ENCODE results near the gene LPCAT3. TPM values are rescaled to one million over a fixed set of nuclear protein-coding genes. Genes with fewer than 3 reads are reported as not detected.

The LPCAT3 gene
- total RNA-seq, 1 donor from 2014 or later: 7.9 TPM

DNA sequence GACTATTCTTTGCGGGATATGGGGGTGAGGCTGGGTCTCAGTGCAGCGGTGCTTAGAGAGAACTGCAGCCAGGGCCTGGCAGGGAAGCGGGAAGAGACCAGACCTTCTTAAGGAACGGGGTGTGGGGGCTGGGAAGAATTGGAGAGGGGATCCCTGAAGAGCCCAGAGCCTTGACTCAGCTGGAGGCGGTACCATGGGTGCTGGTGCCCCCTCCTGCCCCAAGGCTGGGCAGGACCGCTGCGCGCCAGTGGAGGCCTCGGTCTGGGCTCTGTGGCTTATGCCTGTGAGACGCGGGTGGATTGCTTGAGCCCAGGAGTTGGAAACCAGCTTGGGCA is 76.0 kb downstream of the LPCAT3 start:
- no peak for DNase-seq (ENCODE audit: low read depth)
- no peaks in the 10 kb centered on the region for H3K27me3 ChIP-seq (ENCODE audit: control insufficient read depth, insufficient read depth, low read length)
- no peak overlapping the region for H3K4me3 ChIP-seq (ENCODE audit: low read depth, low read length)
- peaks cover 11% of the 10 kb centered on the region for H3K36me3 ChIP-seq (ENCODE audit: control insufficient read depth, insufficient read depth, low read length)
- FAIRE-seq: no peak
- TF ChIP-seq, protein P1, sequence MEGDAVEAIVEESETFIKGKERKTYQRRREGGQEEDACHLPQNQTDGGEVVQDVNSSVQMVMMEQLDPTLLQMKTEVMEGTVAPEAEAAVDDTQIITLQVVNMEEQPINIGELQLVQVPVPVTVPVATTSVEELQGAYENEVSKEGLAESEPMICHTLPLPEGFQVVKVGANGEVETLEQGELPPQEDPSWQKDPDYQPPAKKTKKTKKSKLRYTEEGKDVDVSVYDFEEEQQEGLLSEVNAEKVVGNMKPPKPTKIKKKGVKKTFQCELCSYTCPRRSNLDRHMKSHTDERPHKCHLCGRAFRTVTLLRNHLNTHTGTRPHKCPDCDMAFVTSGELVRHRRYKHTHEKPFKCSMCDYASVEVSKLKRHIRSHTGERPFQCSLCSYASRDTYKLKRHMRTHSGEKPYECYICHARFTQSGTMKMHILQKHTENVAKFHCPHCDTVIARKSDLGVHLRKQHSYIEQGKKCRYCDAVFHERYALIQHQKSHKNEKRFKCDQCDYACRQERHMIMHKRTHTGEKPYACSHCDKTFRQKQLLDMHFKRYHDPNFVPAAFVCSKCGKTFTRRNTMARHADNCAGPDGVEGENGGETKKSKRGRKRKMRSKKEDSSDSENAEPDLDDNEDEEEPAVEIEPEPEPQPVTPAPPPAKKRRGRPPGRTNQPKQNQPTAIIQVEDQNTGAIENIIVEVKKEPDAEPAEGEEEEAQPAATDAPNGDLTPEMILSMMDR (IDR thresholded peaks at IDR 0.05; ENCODE audit: insufficient read depth, low read length, severe bottlenecking): no peak

- no peak for DNase-seq (ENCODE audit: low read depth)
- Histone ChIP-seq H3K4me3 (ENCODE audit: low read depth, low read length) (no peak overlapping the region), H3K27me3 (ENCODE audit: control insufficient read depth, insufficient read depth, low read length) (no peaks in the 10 kb centered on the region), H3K36me3 (ENCODE audit: control insufficient read depth, insufficient read depth, low read length) (peaks cover 11% of the 10 kb centered on the region)
- TF ChIP-seq, protein P1 (IDR thresholded peaks at IDR 0.05; ENCODE audit: insufficient read depth, low read length, severe bottlenecking): no peak
- FAIRE-seq: no peak
Measured at GRCh38 chr12:6941782-6942181, 76.5 kb downstream of the LPCAT3 start.

DNA sequence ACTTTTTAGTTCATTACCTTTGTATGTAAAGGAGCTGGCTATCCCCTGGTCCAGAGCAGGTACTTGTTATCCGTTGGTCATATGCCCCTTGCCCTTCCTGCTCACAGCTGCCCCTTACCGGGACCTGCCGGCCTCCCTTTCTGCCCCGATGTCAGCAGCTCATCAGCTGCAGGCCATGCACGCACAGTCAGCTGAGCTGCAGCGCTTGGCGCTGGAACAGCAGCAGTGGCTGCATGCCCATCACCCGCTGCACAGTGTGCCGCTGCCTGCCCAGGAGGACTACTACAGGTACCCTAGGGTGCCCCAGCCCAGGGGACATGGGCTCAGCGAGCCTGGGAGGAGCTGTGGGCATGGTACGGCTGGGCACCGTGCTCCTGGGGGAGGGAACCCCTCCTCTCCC is 77.0 kb downstream of the LPCAT3 start:
- no peak for DNase-seq (ENCODE audit: low read depth)
- Histone ChIP-seq H3K36me3 (ENCODE audit: control insufficient read depth, insufficient read depth, low read length) (peaks cover 13% of the 10 kb centered on the region), H3K27me3 (ENCODE audit: control insufficient read depth, insufficient read depth, low read length) (no peaks in the 10 kb centered on the region), H3K4me3 (ENCODE audit: low read depth, low read length) (no peak overlapping the region)
- FAIRE-seq: no peak
- TF ChIP-seq, protein P1 (IDR thresholded peaks at IDR 0.05; ENCODE audit: insufficient read depth, low read length, severe bottlenecking): no peak

GRCh38 chr12:6939191-6939540 is 79.1 kb downstream of the LPCAT3 start:
- TF ChIP-seq, protein P1 (IDR thresholded peaks at IDR 0.05; ENCODE audit: insufficient read depth, low read length, severe bottlenecking): no peak
- no peak for FAIRE-seq
- H3K27me3 ChIP-seq (ENCODE audit: control insufficient read depth, insufficient read depth, low read length): no peaks in the 10 kb centered on the region
- no peak overlapping the region for H3K4me3 ChIP-seq (ENCODE audit: low read depth, low read length)
- peaks cover 15% of the 10 kb centered on the region for H3K36me3 ChIP-seq (ENCODE audit: control insufficient read depth, insufficient read depth, low read length)
- no peak for DNase-seq (ENCODE audit: low read depth)

DNA sequence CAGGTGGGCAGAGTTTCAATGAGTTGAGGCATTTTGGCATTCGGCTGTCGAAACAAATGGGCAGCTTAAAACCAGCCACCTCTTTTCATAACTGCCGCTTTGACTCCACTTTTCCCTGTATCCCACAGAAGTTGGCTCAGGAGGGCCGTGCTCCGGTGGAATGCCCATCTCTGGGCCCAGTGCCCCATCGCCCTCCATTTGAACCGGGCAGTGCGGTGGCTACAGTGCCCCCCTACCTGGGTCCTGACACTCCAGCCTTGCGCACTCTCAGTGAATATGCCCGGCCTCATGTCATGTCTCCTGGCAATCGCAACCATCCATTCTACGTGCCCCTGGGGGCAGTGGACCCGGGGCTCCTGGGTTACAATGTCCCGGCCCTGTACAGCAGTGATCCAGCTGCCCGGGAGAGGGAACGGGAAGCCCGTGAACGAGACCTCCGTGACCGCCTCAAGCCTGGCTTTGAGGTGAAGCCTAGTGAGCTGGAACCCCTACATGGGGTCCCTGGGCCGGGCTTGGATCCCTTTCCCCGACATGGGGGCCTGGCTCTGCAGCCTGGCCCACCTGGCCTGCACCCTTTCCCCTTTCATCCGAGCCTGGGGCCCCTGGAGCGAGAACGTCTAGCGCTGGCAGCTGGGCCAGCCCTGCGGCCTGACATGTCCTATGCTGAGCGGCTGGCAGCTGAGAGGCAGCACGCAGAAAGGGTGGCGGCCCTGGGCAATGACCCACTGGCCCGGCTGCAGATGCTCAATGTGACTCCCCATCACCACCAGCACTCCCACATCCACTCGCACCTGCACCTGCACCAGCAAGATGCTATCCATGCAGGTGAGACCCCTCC is 79.7 kb downstream of the LPCAT3 start:
- DNase-seq (ENCODE audit: low read depth) (no peak), FAIRE-seq (no peak)
- Histone ChIP-seq H3K27me3 (ENCODE audit: control insufficient read depth, insufficient read depth, low read length) (no peaks in the 10 kb centered on the region), H3K4me3 (ENCODE audit: low read depth, low read length) (peak overlapping the region; percentile 43), H3K36me3 (ENCODE audit: control insufficient read depth, insufficient read depth, low read length) (peaks cover 15% of the 10 kb centered on the region)
- TF ChIP-seq, protein P1 (IDR thresholded peaks at IDR 0.05; ENCODE audit: insufficient read depth, low read length, severe bottlenecking): no peak
